OCI-LY7 (cell line): ENCODE data around the gene DUSP6.

Experiments
- EZH2phosphoT487 ChIP-seq: fragments of 200-600 bp; sonication (generic); IDR thresholded peaks from 2 replicates; pipeline ENCODE4 v1.6.1; 2018; ENCODE audit warnings: low read depth, borderline replicate concordance, mild to moderate bottlenecking, mixed run types, antibody characterized with exemption, low read length, moderate library complexity, mixed read lengths
- TF ChIP-seq, protein P1 (sequence below): fragments of 200-600 bp; sonication (generic); conservative IDR thresholded peaks from 2 replicates; pipeline ENCODE4 v1.5.1; 2014; ENCODE audit warnings: mild to moderate bottlenecking, antibody characterized with exemption, low read length, moderate library complexity, mixed read lengths

DNA sequence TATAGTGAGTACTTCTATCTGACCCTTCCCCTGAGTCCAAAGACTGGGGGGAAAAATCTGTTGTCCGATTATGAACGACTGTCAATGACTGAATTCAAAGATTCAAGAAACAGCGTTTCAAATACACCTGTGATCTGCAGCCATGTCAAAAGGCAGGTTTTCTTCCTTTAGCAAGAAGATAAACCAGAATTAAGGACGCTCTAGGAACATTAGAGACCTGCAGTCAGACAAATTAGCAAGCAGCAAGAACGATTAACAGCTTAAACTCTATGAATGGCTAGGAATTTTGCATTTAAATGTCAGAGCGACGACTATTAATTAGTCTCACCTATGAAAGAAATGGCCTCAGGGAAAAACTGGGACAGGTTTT is 2.1 kb downstream of the DUSP6 start:
- TF ChIP-seq, protein P1, sequence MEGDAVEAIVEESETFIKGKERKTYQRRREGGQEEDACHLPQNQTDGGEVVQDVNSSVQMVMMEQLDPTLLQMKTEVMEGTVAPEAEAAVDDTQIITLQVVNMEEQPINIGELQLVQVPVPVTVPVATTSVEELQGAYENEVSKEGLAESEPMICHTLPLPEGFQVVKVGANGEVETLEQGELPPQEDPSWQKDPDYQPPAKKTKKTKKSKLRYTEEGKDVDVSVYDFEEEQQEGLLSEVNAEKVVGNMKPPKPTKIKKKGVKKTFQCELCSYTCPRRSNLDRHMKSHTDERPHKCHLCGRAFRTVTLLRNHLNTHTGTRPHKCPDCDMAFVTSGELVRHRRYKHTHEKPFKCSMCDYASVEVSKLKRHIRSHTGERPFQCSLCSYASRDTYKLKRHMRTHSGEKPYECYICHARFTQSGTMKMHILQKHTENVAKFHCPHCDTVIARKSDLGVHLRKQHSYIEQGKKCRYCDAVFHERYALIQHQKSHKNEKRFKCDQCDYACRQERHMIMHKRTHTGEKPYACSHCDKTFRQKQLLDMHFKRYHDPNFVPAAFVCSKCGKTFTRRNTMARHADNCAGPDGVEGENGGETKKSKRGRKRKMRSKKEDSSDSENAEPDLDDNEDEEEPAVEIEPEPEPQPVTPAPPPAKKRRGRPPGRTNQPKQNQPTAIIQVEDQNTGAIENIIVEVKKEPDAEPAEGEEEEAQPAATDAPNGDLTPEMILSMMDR: no peak
- no peak for TF ChIP-seq EZH2phosphoT487
